A549 treated with AZD9567 at 1 μM for 4 hours (cell line): ENCODE measurements around the gene NPVF. TPM values are rescaled to one million over a fixed set of nuclear protein-coding genes. Genes with fewer than 3 reads are reported as not detected.

Source experiments
- total RNA-seq: library from RNA; stranded (reverse); fragments of 200-300 nt; extraction: Qiagen RNA extraction; gene quantifications from 5 replicates; pipeline ENCODE4 v1.2.3, GENCODE V29; 2022; ENCODE audit not compliant: insufficient read depth

Gene NPVF, protein sequence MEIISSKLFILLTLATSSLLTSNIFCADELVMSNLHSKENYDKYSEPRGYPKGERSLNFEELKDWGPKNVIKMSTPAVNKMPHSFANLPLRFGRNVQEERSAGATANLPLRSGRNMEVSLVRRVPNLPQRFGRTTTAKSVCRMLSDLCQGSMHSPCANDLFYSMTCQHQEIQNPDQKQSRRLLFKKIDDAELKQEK
- not detected in 5 replicates for total RNA-seq

DNA sequence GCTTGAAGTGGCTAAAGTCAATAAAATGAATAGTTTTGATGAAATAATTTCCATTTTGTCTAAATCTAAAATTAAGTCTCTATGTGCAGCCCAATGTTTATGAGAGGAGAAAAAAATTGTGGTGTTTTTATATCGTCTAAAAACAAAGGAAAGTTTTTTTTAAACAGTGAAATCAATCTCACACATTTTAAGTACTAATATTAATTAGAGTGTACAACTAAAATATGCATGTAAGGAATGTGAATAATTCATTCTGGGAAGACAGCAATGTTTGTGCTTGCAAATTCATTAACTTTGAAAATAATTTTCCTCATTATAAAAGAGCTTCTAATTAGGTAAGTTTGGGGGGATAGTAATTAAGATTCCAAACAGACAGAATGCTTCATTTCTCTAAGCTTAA, at the start of gene NPVF:
Gene NPVF (minus strand): TSS at position 101 of the 400 bp plus-strand sequence. CDS start 47 bp downstream, at position 54.

Other genes with a start within 250 kb of the NPVF start
- gene OSBPL3, start 248.3 kb downstream of the NPVF start, total RNA-seq, result 9.0 to 13.3 TPM (median 11.7 TPM) in 5 replicates
- gene CYCS, start 103.2 kb downstream of the NPVF start, total RNA-seq, result 238 to 294 TPM (median 261 TPM) in 5 replicates